ENCODE measurements around the gene AGAP1.

GRCh38 chr2:236019434-236019833, 525.6 kb downstream of the AGAP1 start:
- TF ChIP-seq POLR2A (IDR thresholded peaks at IDR 0.05) (no peak), CTCF (IDR thresholded peaks at IDR 0.05) (no peak), POLR2AphosphoS5 (IDR thresholded peaks at IDR 0.05) (no peak), EP300 (IDR thresholded peaks at IDR 0.05) (no peak)
